Retinal pigment epithelial cell (primary cell): ENCODE measurements around the gene RHOC.

ENCODE experiments used
- DNase-seq: peaks from one replicate; pipeline ENCODE4 v3.0.0-alpha.2; 2010; ENCODE audit warnings: low read depth
- H3K4me3 ChIP-seq: 2 replicates; pipeline ENCODE4 v1.5.1; 2011; ENCODE audit warnings: mild to moderate bottlenecking, low read length, control low read depth, moderate library complexity
- TF ChIP-seq, protein P1 (sequence below): conservative IDR thresholded peaks from 2 replicates; pipeline ENCODE4 v1.5.1; 2011; ENCODE audit warnings: low read depth, low read length, control low read depth, inconsistent platforms

Gene RHOC

GRCh38 chr1:112716133-112716720 lies 9.3 kb upstream of the RHOC start:
- peak overlapping the region; percentile 66 for H3K4me3 ChIP-seq
- peak; percentile 64 for DNase-seq
- TF ChIP-seq, protein P1, sequence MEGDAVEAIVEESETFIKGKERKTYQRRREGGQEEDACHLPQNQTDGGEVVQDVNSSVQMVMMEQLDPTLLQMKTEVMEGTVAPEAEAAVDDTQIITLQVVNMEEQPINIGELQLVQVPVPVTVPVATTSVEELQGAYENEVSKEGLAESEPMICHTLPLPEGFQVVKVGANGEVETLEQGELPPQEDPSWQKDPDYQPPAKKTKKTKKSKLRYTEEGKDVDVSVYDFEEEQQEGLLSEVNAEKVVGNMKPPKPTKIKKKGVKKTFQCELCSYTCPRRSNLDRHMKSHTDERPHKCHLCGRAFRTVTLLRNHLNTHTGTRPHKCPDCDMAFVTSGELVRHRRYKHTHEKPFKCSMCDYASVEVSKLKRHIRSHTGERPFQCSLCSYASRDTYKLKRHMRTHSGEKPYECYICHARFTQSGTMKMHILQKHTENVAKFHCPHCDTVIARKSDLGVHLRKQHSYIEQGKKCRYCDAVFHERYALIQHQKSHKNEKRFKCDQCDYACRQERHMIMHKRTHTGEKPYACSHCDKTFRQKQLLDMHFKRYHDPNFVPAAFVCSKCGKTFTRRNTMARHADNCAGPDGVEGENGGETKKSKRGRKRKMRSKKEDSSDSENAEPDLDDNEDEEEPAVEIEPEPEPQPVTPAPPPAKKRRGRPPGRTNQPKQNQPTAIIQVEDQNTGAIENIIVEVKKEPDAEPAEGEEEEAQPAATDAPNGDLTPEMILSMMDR: peak; percentile 95

DNA sequence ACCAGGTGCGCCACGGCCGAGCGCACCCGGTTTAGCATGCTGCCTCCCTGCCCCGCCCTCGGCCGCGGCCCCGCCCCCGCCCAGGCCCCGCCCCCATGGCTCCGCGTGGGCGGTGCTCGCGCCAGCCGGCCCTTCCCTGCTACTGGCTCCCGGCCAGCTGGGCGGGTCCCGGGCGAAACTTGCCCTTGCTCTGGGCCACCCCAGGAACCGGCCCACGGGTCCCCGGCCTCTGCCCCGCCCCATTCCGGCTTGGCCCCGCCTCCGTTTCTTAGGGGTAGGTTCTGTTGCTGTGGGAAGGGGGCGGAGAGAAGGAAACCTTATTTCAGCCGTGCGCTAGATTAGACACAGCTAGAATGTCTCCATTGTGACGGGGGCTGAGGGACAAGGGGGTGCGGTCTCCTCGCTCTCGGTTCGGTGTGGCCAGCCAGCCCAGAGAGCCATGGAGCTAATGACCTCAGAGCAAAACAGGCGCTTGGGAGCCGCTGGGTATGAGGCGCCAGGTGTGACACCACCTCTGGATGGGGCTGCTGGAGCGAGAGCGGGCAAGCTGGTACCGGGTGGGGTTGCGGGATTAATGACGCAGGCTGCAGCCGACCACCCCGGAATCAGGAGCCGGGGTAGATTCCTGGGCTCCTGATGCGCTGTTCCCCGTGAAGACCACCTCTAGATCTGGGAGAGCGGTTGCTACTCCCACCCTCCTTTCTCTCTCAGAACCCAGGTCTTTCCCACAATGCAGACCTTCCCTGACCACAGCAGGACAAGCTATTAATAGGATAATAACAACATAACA lies 8.5 kb upstream of the RHOC start, which contains the start of gene PPM1J:
Gene PPM1J (minus strand): TSS at position 69 of the 790 bp plus-strand sequence. CDS start 31 bp downstream, at position 38.
- peak; percentile 68 for DNase-seq
- TF ChIP-seq, protein P1: no peak
- peak within 1 kb of the TSS; percentile 66 for H3K4me3 ChIP-seq

- TF ChIP-seq, protein P1: peak; percentile 16
- no peak for DNase-seq
Observed at GRCh38 chr1:112714313-112715263, 7.7 kb upstream of the RHOC start.

GRCh38 chr1:112713466-112714312 lies 6.8 kb upstream of the RHOC start:
- no peak for DNase-seq
- H3K4me3 ChIP-seq: peak overlapping the region; percentile 34
- TF ChIP-seq, protein P1: no peak

More at GRCh38 chr1:112714313-112715263, 7.7 kb upstream of the RHOC start:
- H3K4me3 ChIP-seq: peak overlapping the region; percentile 34

GRCh38 chr1:112712701-112713128 lies 5.8 kb upstream of the RHOC start:
- no peak overlapping the region for H3K4me3 ChIP-seq
- TF ChIP-seq, protein P1: no peak
- DNase-seq: no peak

DNA sequence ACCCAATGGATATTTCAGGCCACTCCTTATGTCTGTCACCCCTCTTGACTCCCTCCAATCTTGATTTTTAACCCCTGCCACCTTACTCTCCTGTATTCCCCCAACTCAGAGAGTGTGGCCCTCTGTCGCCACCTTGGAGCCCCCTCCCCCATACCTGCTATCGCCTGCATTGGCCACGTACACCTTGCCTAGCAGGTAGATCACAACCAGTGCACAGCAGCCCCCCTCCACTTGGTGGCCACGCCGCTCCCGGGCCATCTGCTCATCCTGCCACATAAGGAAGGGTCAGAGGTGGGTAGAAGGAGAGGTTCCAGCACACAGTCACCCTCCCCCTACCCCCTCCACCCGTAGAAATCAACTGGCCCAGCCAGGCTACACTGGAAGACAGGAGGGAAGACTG lies 5.3 kb upstream of the RHOC start:
- H3K4me3 ChIP-seq: no peak overlapping the region
- TF ChIP-seq, protein P1: no peak
- no peak for DNase-seq
